ENCODE measurements around the gene PCNX2. TPM values are rescaled to one million over a fixed set of nuclear protein-coding genes. Genes with fewer than 3 reads are reported as not detected.
"Not testable (repeated sequence)": the region's sequence is repeated elsewhere in the genome, so short reads cannot be mapped to it uniquely, and the experiment has no call there.

Gene PCNX2
- total RNA-seq, 2 experiments from 2014 or later: 21.8 to 23.2 TPM

- Mint-ChIP-seq H3K27ac (no peak overlapping the region), H3K4me3 (no peak overlapping the region), H3K27me3 (no peaks in the 10 kb centered on the region), H3K36me3 (ENCODE audit: low read depth) (peaks cover 24% of the 10 kb centered on the region), H3K4me1 (peaks cover 3% of the 10 kb centered on the region), H3K9me3 (no peaks in the 10 kb centered on the region)
- no peak for DNase-seq
- POLR2A ChIA-PET: no interaction called here
- CTCF ChIA-PET: no interaction called here
Observed at GRCh38 chr1:233088613-233089012, 206.9 kb downstream of the PCNX2 start.

- ChIA-PET POLR2A (no interaction called here), CTCF (no interaction called here)
- Mint-ChIP-seq H3K27ac (no peak overlapping the region), H3K27me3 (no peaks in the 10 kb centered on the region), H3K36me3 (ENCODE audit: low read depth) (peaks cover 19% of the 10 kb centered on the region), H3K9me3 (no peaks in the 10 kb centered on the region), H3K4me3 (no peak overlapping the region), H3K4me1 (peaks cover under 1% of the 10 kb centered on the region)
- no peak for DNase-seq
Observed at GRCh38 chr1:233086961-233087881, 208.3 kb downstream of the PCNX2 start.

DNA sequence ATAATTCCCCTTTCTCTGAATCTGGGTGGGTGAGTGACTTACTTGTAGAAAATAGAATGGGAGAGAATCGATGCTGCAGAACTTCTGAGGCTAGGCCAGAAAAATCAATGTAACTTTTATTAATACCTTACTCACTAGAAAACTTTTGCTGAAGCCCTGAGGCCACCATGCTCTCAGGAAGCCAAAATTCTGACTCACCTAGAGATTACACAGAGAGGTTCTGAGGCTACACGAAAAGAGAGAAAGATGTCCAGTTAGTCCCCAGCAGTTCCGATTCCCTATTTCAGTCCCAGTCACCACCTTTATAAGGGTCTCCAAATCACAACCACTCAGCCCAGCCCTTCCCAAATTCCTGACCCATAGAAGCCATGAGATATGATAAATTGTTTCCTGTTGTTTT is 210.0 kb downstream of the PCNX2 start:
- ChIA-PET POLR2A (no interaction called here), CTCF (no interaction called here)
- Mint-ChIP-seq H3K27ac (no peak overlapping the region), H3K9me3 (no peaks in the 10 kb centered on the region), H3K36me3 (ENCODE audit: low read depth) (peaks cover 18% of the 10 kb centered on the region), H3K27me3 (no peaks in the 10 kb centered on the region), H3K4me3 (no peak overlapping the region), H3K4me1 (no peaks in the 10 kb centered on the region)
- DNase-seq: no peak

- POLR2A ChIA-PET: no interaction called here
- no peak overlapping the region for H3K27ac Mint-ChIP-seq
- peaks cover 12% of the 10 kb centered on the region for H3K36me3 Mint-ChIP-seq (ENCODE audit: low read depth)
- CTCF ChIA-PET: no interaction called here
- no peaks in the 10 kb centered on the region for H3K27me3 Mint-ChIP-seq
- H3K9me3 Mint-ChIP-seq: no peaks in the 10 kb centered on the region
- DNase-seq: no peak
- no peak overlapping the region for H3K4me3 Mint-ChIP-seq
- H3K4me1 Mint-ChIP-seq: no peaks in the 10 kb centered on the region
Observed at GRCh38 chr1:233082778-233083550, 212.6 kb downstream of the PCNX2 start.

DNA sequence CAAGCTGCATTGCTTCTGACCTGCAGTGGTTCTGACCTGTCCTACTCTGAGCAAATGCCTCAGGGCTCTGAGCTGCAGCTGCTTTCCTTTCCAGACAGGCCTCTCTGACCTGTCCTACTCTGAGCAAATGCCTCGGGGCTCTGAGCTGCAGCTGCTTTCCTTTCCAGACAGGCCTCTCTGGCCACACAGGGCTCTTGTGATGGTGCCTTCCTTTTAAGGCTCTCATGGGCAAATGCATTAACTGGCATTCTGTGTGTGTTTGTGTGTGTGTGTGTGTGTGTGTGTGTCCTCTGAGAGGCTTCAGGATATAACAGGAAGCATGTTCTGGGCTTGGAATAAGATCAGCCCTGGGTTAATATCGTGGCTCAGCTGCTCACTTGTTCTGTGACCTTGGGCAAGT is 213.8 kb downstream of the PCNX2 start:
- no peak overlapping the region for H3K4me3 Mint-ChIP-seq
- POLR2A ChIA-PET: interaction anchor here (0.7 kb wide), 1 partner anchor 498 kb away, joined by 3 read pairs; no protein-coding TSS in a partner anchor
- DNase-seq: no peak

DNA sequence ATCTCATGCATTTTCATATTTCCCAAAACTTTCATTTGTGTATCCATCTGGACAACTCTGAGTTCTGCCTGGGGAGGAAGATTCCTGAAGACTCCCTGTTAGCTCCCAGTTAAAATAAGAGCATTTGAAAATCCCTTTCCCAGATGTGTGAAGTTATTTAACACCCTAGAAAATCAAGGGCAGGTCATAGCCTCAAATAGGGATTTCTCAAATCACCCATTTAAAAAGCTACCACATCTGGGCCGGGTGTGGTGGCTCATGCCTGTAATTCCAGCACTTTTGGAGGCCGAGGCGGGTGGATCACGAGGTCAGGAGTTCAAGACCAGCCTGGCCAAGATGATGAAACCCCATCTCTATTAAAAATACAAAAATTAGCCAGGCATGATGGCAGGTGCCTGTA is 214.7 kb downstream of the PCNX2 start:
- DNase-seq; H3K9me3 Mint-ChIP-seq; CTCF ChIA-PET; H3K27ac Mint-ChIP-seq; H3K36me3 Mint-ChIP-seq (ENCODE audit: low read depth); H3K4me1 Mint-ChIP-seq; H3K4me3 Mint-ChIP-seq; H3K27me3 Mint-ChIP-seq; POLR2A ChIA-PET: not testable (repeated sequence)

More for the DNA sequence above, 213.8 kb downstream of the PCNX2 start:
- CTCF ChIA-PET: no interaction called here
- Mint-ChIP-seq H3K4me1 (no peaks in the 10 kb centered on the region), H3K27me3 (no peaks in the 10 kb centered on the region), H3K36me3 (ENCODE audit: low read depth) (peaks cover 8% of the 10 kb centered on the region), H3K9me3 (no peaks in the 10 kb centered on the region), H3K27ac (no peak overlapping the region)

DNA sequence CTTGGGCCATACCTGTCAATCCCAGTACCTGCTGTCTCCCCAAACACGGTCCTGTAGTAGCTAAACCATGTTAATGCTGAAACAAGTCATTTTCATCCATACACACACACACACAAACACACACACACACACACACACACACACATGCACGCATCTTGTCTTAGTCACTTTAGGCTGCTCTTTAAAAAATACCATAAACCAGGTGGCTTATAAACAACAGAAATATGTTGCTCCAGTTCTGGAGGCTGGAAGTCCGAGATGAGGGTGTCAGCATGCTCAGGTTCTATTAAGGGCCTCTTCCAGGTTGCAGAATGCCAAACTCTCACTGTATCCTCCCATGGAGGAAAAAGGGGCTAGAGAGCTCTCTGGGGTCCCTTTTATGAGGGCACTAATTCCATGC is 215.2 kb downstream of the PCNX2 start:
- H3K27ac Mint-ChIP-seq: no peak overlapping the region
- ChIA-PET POLR2A (no interaction called here), CTCF (no interaction called here)
- H3K36me3 Mint-ChIP-seq (ENCODE audit: low read depth): peaks cover 4% of the 10 kb centered on the region
- no peaks in the 10 kb centered on the region for H3K27me3 Mint-ChIP-seq
- no peaks in the 10 kb centered on the region for H3K9me3 Mint-ChIP-seq
- no peak overlapping the region for H3K4me3 Mint-ChIP-seq
- no peaks in the 10 kb centered on the region for H3K4me1 Mint-ChIP-seq
- DNase-seq: no peak

- ChIA-PET POLR2A (no interaction called here), CTCF (no interaction called here)
- H3K27ac Mint-ChIP-seq: no peak overlapping the region
Observed at GRCh38 chr1:233079574-233079973, 216.0 kb downstream of the PCNX2 start.

GRCh38 chr1:233078396-233078795 is 217.1 kb downstream of the PCNX2 start:
- CTCF ChIA-PET: no interaction called here
- no peak overlapping the region for H3K4me3 Mint-ChIP-seq

More at GRCh38 chr1:233079574-233079973, 216.0 kb downstream of the PCNX2 start:
- H3K27me3 Mint-ChIP-seq: no peaks in the 10 kb centered on the region
- no peak for DNase-seq
- no peaks in the 10 kb centered on the region for H3K9me3 Mint-ChIP-seq
- H3K36me3 Mint-ChIP-seq (ENCODE audit: low read depth): peaks cover 6% of the 10 kb centered on the region
- H3K4me3 Mint-ChIP-seq: no peak overlapping the region
- H3K4me1 Mint-ChIP-seq: no peaks in the 10 kb centered on the region

GRCh38 chr1:233075915-233076295 is 219.6 kb downstream of the PCNX2 start:
- peaks cover 6% of the 10 kb centered on the region for H3K36me3 Mint-ChIP-seq (ENCODE audit: low read depth)

More at GRCh38 chr1:233078396-233078795, 217.1 kb downstream of the PCNX2 start:
- DNase-seq: no peak
- POLR2A ChIA-PET: no interaction called here
- no peaks in the 10 kb centered on the region for H3K27me3 Mint-ChIP-seq
- H3K36me3 Mint-ChIP-seq (ENCODE audit: low read depth): peaks cover 6% of the 10 kb centered on the region
- no peaks in the 10 kb centered on the region for H3K9me3 Mint-ChIP-seq
- H3K27ac Mint-ChIP-seq: no peak overlapping the region
- H3K4me1 Mint-ChIP-seq: no peaks in the 10 kb centered on the region

GRCh38 chr1:233066087-233066486 is 229.4 kb downstream of the PCNX2 start:
- ChIA-PET POLR2A (no interaction called here), CTCF (no interaction called here)
- no peak overlapping the region for H3K4me3 Mint-ChIP-seq
- DNase-seq: no peak
- no peaks in the 10 kb centered on the region for H3K4me1 Mint-ChIP-seq
- H3K36me3 Mint-ChIP-seq (ENCODE audit: low read depth): peaks cover 17% of the 10 kb centered on the region
- peaks cover 9% of the 10 kb centered on the region for H3K9me3 Mint-ChIP-seq
- H3K27me3 Mint-ChIP-seq: no peaks in the 10 kb centered on the region
- no peak overlapping the region for H3K27ac Mint-ChIP-seq

More at GRCh38 chr1:233075915-233076295, 219.6 kb downstream of the PCNX2 start:
- H3K9me3 Mint-ChIP-seq: no peaks in the 10 kb centered on the region
- H3K4me3 Mint-ChIP-seq: no peak overlapping the region
- ChIA-PET CTCF (no interaction called here), POLR2A (no interaction called here)
- no peak overlapping the region for H3K27ac Mint-ChIP-seq
- no peak for DNase-seq
- no peaks in the 10 kb centered on the region for H3K27me3 Mint-ChIP-seq
- no peaks in the 10 kb centered on the region for H3K4me1 Mint-ChIP-seq

GRCh38 chr1:233065685-233066084 is 229.8 kb downstream of the PCNX2 start:
- H3K4me1 Mint-ChIP-seq: no peaks in the 10 kb centered on the region
- H3K4me3 Mint-ChIP-seq: no peak overlapping the region
- H3K36me3 Mint-ChIP-seq (ENCODE audit: low read depth): peaks cover 17% of the 10 kb centered on the region
- H3K27me3 Mint-ChIP-seq: no peaks in the 10 kb centered on the region
- DNase-seq: no peak
- ChIA-PET POLR2A (no interaction called here), CTCF (no interaction called here)
- H3K27ac Mint-ChIP-seq: no peak overlapping the region
- H3K9me3 Mint-ChIP-seq: peaks cover 9% of the 10 kb centered on the region

- POLR2A ChIA-PET: no interaction called here
- H3K27ac Mint-ChIP-seq: no peak overlapping the region
- H3K4me3 Mint-ChIP-seq: no peak overlapping the region
- peaks cover 9% of the 10 kb centered on the region for H3K9me3 Mint-ChIP-seq
- peaks cover 17% of the 10 kb centered on the region for H3K36me3 Mint-ChIP-seq (ENCODE audit: low read depth)
- no peaks in the 10 kb centered on the region for H3K27me3 Mint-ChIP-seq
- H3K4me1 Mint-ChIP-seq: no peaks in the 10 kb centered on the region
- DNase-seq: no peak
- CTCF ChIA-PET: no interaction called here
Observed at GRCh38 chr1:233064988-233065387, 230.5 kb downstream of the PCNX2 start.
